H9 (cell line): Measurements from ENCODE around the gene LYVE1. TPM values are rescaled to one million over a fixed set of nuclear protein-coding genes. Genes with fewer than 3 reads are reported as not detected.

Experiments
- DNase-seq: peaks from one replicate; pipeline ENCODE4 v3.0.0-alpha.2; 2017
- H2AFZ ChIP-seq: one replicate; pipeline ENCODE4 v1.6.1; 2013; ENCODE audit warnings: mild to moderate bottlenecking, low read length, control low read depth, moderate library complexity
- H2AK5ac ChIP-seq: 2 replicates; pipeline ENCODE4 v1.6.1; 2013; ENCODE audit warnings: low read length, control low read depth, mixed read lengths; ENCODE audit not compliant: insufficient read length
- H2BK120ac ChIP-seq: one replicate; pipeline ENCODE4 v1.6.1; 2013; ENCODE audit warnings: low read depth, mild to moderate bottlenecking, low read length, control low read depth, inconsistent platforms; ENCODE audit not compliant: poor library complexity, severe bottlenecking
- H2BK12ac ChIP-seq: 2 replicates; pipeline ENCODE4 v1.6.1; 2013; ENCODE audit warnings: low read length, control low read depth, mixed read lengths, low read depth; ENCODE audit not compliant: insufficient read length
- H2BK15ac ChIP-seq: 2 replicates; pipeline ENCODE4 v1.6.1; 2013; ENCODE audit warnings: low read depth, low read length, control low read depth
- H2BK20ac ChIP-seq: one replicate; pipeline ENCODE4 v1.6.1; 2013; ENCODE audit warnings: low read depth, mild to moderate bottlenecking, low read length, control low read depth, inconsistent platforms; ENCODE audit not compliant: poor library complexity, severe bottlenecking
- H2BK5ac ChIP-seq: 2 replicates; pipeline ENCODE4 v1.6.1; 2013; ENCODE audit warnings: low read length, control low read depth, mixed read lengths; ENCODE audit not compliant: insufficient read length
- H3K14ac ChIP-seq: 2 replicates; pipeline ENCODE4 v1.6.1; 2013; ENCODE audit warnings: low read length, control low read depth; ENCODE audit not compliant: insufficient read depth
- H3K18ac ChIP-seq: 2 replicates; pipeline ENCODE4 v1.6.1; 2013; ENCODE audit warnings: low read depth, mild to moderate bottlenecking, mixed read lengths, low read length, control low read depth; ENCODE audit not compliant: insufficient read length
- H3K23ac ChIP-seq: 2 replicates; pipeline ENCODE4 v1.6.1; 2013; ENCODE audit warnings: low read length, control low read depth, mixed read lengths, low read depth; ENCODE audit not compliant: insufficient read length
- H3K23me2 ChIP-seq: 2 replicates; pipeline ENCODE4 v1.6.1; 2013; ENCODE audit warnings: low read depth, mild to moderate bottlenecking, mixed read lengths, low read length, control low read depth; ENCODE audit not compliant: insufficient read length, poor library complexity, severe bottlenecking
- H3K27ac ChIP-seq: 2 replicates; pipeline ENCODE4 v1.5.1; 2013; ENCODE audit warnings: low read length, control low read depth, mixed read lengths, low read depth; ENCODE audit not compliant: insufficient read length
- H3K27me3 ChIP-seq: 2 replicates; pipeline ENCODE4 v1.6.1; 2013; ENCODE audit warnings: low read length, control low read depth, inconsistent platforms; ENCODE audit not compliant: insufficient read depth
- H3K4ac ChIP-seq: 2 replicates; pipeline ENCODE4 v1.6.1; 2013; ENCODE audit warnings: low read depth, mild to moderate bottlenecking, control low read depth, inconsistent platforms, low read length, moderate library complexity
- H3K4me1 ChIP-seq: 2 replicates; pipeline ENCODE4 v1.6.1; 2013; ENCODE audit warnings: low read length, control low read depth, inconsistent platforms; ENCODE audit not compliant: insufficient read depth
- H3K4me2 ChIP-seq: 2 replicates; pipeline ENCODE4 v1.6.1; 2013; ENCODE audit warnings: low read length, control low read depth, mixed read lengths; ENCODE audit not compliant: insufficient read length, insufficient read depth
- H3K56ac ChIP-seq: 2 replicates; pipeline ENCODE4 v1.6.1; 2013; ENCODE audit warnings: low read depth, mild to moderate bottlenecking, mixed read lengths, low read length, control low read depth; ENCODE audit not compliant: insufficient read length
- H3K79me1 ChIP-seq: 2 replicates; pipeline ENCODE4 v1.6.1; 2013; ENCODE audit warnings: low read depth, mild to moderate bottlenecking, moderate library complexity, low read length, control low read depth, inconsistent platforms; ENCODE audit not compliant: insufficient read depth, poor library complexity, severe bottlenecking
- H3K79me2 ChIP-seq: 2 replicates; pipeline ENCODE4 v1.6.1; 2013; ENCODE audit warnings: low read length, control low read depth, inconsistent platforms; ENCODE audit not compliant: insufficient read depth
- H3K9ac ChIP-seq: 2 replicates; pipeline ENCODE4 v1.6.1; 2013; ENCODE audit warnings: low read length, control low read depth, mixed read lengths; ENCODE audit not compliant: insufficient read length; ENCODE audit errors: extremely low read depth
- H3K9me3 ChIP-seq: one replicate; pipeline ENCODE4 v1.6.1; 2013; ENCODE audit warnings: low read depth, low read length, inconsistent platforms; ENCODE audit not compliant: control insufficient read depth
- H3T11ph ChIP-seq: one replicate; pipeline ENCODE4 v1.6.1; 2013; ENCODE audit warnings: mild to moderate bottlenecking, low read length, control low read depth, inconsistent platforms
- H4K20me1 ChIP-seq: one replicate; pipeline ENCODE4 v1.6.1; 2013; ENCODE audit not compliant: control insufficient read depth, insufficient read length, insufficient read depth
- H4K5ac ChIP-seq: 2 replicates; pipeline ENCODE4 v1.6.1; 2013; ENCODE audit warnings: low read depth, mild to moderate bottlenecking, mixed read lengths, low read length, control low read depth; ENCODE audit not compliant: insufficient read length
- H4K8ac ChIP-seq: replicated peaks from 2 replicates; pipeline ENCODE4 v1.6.1; 2013; ENCODE audit warnings: low read length, control low read depth, mixed read lengths, low read depth; ENCODE audit not compliant: insufficient read length
- H4K91ac ChIP-seq: 2 replicates; pipeline ENCODE4 v1.6.1; 2013; ENCODE audit warnings: low read depth, mild to moderate bottlenecking, moderate library complexity, mixed read lengths, low read length, control low read depth; ENCODE audit not compliant: insufficient read length
- H3K27ac Mint-ChIP-seq, 3 experiments: 2 replicates in 2 of 3; 3 replicates in 1 of 3; pipeline ENCODE4 v1.8.0; 2020 to 2021; ENCODE audit warnings: mixed read lengths in 3 of 3, mild to moderate bottlenecking in 1 of 3, moderate library complexity in 1 of 3
- H3K27me3 Mint-ChIP-seq: 2 replicates; pipeline ENCODE4 v1.8.0; 2021; ENCODE audit warnings: low read depth, mild to moderate bottlenecking, moderate library complexity, mixed read lengths
- H3K36me3 Mint-ChIP-seq, 3 experiments: 2 replicates in 2 of 3; 3 replicates in 1 of 3; pipeline ENCODE4 v1.8.0; 2020 to 2021; ENCODE audit warnings: low read depth in 3 of 3, mixed read lengths in 3 of 3; ENCODE audit not compliant: insufficient read depth in 1 of 3
- H3K4me1 Mint-ChIP-seq, 2 experiments: 2 replicates each; pipeline ENCODE4 v1.8.0; 2020; ENCODE audit warnings: mixed read lengths in 2 of 2
- H3K4me3 Mint-ChIP-seq, 2 experiments: 2 replicates in 1 of 2; 3 replicates in 1 of 2; pipeline ENCODE4 v1.8.0; 2020 to 2021; ENCODE audit warnings: mild to moderate bottlenecking in 2 of 2, mixed read lengths in 2 of 2, moderate library complexity in 1 of 2
- H3K9me3 Mint-ChIP-seq, 2 experiments: 2 replicates in 1 of 2; 3 replicates in 1 of 2; pipeline ENCODE4 v1.8.0; 2020; ENCODE audit warnings: mild to moderate bottlenecking in 2 of 2, mixed read lengths in 2 of 2, moderate library complexity in 1 of 2
- CTCF ChIP-seq: fragments of 200-600 bp; sonication (generic); conservative IDR thresholded peaks from 3 replicates; pipeline ENCODE4 v1.8.0; 2021; ENCODE audit warnings: antibody characterized with exemption, mild to moderate bottlenecking
- WGBS: extraction: QIAGEN DNeasy Blood & Tissue Kit; methylation state at CpG from one replicate; pipeline ENCODE4 v1.1.7; 2013; ENCODE audit warnings: missing lambda C conversion rate, low lambda C conversion rate, mixed read lengths; ENCODE audit not compliant: insufficient read length; ENCODE audit errors: extremely low coverage; 5-methylcytosine and 5-hydroxymethylcytosine counted together
- total RNA-seq: library from RNA; stranded (reverse); gene quantifications from 2 replicates; pipeline ENCODE4 v1.2.1, GENCODE V29; 2021

Gene LYVE1
- total RNA-seq, 1 experiment from 2014 or later = not detected

GRCh38 chr11:10604340-10604748, 35.9 kb upstream of the LYVE1 start:
- Histone ChIP-seq H3K23ac (no peak overlapping the region), H3K79me2 (no peaks in the 10 kb centered on the region), H3K9me3 (no peaks in the 10 kb centered on the region), H3K56ac (no peak overlapping the region), H2BK15ac (no peak overlapping the region), H3K14ac (no peak overlapping the region), H3K27me3 (no peaks in the 10 kb centered on the region), H2BK20ac (no peak overlapping the region), H2AFZ (no peak overlapping the region), H3K4me2 (no peak overlapping the region), H4K91ac (no peak overlapping the region), H3K9ac (no peak overlapping the region), H3K79me1 (no peaks in the 10 kb centered on the region), H4K5ac (no peak overlapping the region), H2AK5ac (no peak overlapping the region), H4K8ac (no peak overlapping the region), H3K18ac (no peak overlapping the region), H3K4ac (no peak overlapping the region), H3K23me2 (no peaks in the 10 kb centered on the region), H2BK12ac (no peak overlapping the region), H3K4me1 (peaks cover 7% of the 10 kb centered on the region; the same call in 1 of the 2 replicates), H3K27ac (no peak overlapping the region), H2BK120ac (no peak overlapping the region), H4K20me1 (no peaks in the 10 kb centered on the region), H3T11ph (no peak overlapping the region), H2BK5ac (no peak overlapping the region)
- Mint-ChIP-seq H3K27ac (no peak overlapping the region), H3K9me3 (no peaks in the 10 kb centered on the region), H3K4me1 (peaks cover 13 to 17% of the 10 kb centered on the region in 2 experiments), H3K4me3 (no peak overlapping the region), H3K36me3 (no peaks in the 10 kb centered on the region), H3K27me3 (no peaks in the 10 kb centered on the region)
- no peak for TF ChIP-seq CTCF
- no peak for DNase-seq
- no CpG with 5 or more reads among the region's 9 CpGs for WGBS
